GM12874 (cell line): ENCODE data around the gene TTC23.
A peak's percentile ranks its signal among the peaks of the same experiment; 100 is the strongest.

Source experiments
- CTCF ChIP-seq: IDR thresholded peaks from 2 replicates; pipeline ENCODE4 v1.5.1; 2011; ENCODE audit warnings: low read depth, mild to moderate bottlenecking, control low read depth, low read length, moderate library complexity; ENCODE audit not compliant: insufficient read depth

TTC23 gene

GRCh38 chr15:99232740-99233139 lies 16.6 kb downstream of the TTC23 start:
- TF ChIP-seq CTCF: no peak

GRCh38 chr15:99230867-99231266 lies 18.5 kb downstream of the TTC23 start:
- TF ChIP-seq CTCF: no peak

GRCh38 chr15:99228120-99228770 lies 21.1 kb downstream of the TTC23 start:
- no peak for TF ChIP-seq CTCF

- no peak for TF ChIP-seq CTCF
Observed at GRCh38 chr15:99226802-99227201, 22.6 kb downstream of the TTC23 start.

GRCh38 chr15:99224372-99225214 lies 24.8 kb downstream of the TTC23 start:
- no peak for TF ChIP-seq CTCF

GRCh38 chr15:99213187-99213811 lies 36.1 kb downstream of the TTC23 start:
- TF ChIP-seq CTCF: peak; percentile 73

- no peak for TF ChIP-seq CTCF
Observed at GRCh38 chr15:99212406-99212805, 37.0 kb downstream of the TTC23 start.
